HepG2 (cell line): ENCODE results near the gene KCNJ14. TPM values are rescaled to one million over a fixed set of nuclear protein-coding genes. Genes with fewer than 3 reads are reported as not detected.

ENCODE experiments used
- ATM ChIP-seq: fragments of 450-650 bp; IDR thresholded peaks from 2 replicates; pipeline ENCODE4 v1.7.1; 2017; ENCODE audit warnings: mild to moderate bottlenecking, borderline replicate concordance
- KMT2A ChIP-seq: sonication (generic); formaldehyde crosslinking; IDR thresholded peaks from 2 replicates; pipeline ENCODE4 v1.4.0; 2020; ENCODE audit warnings: missing genetic modification reagents
- MAZ ChIP-seq, 2 experiments: sonication (generic) in 1 of 2; formaldehyde crosslinking in 1 of 2; IDR thresholded peaks; 2 replicates each; pipeline versions ENCODE4 v1.5.0 to v1.6.1; 2012 to 2020; ENCODE audit warnings: low read depth in 2 of 2, mild to moderate bottlenecking in 2 of 2, borderline replicate concordance in 1 of 2, improper control_type of control experiment in 1 of 2, low read length in 1 of 2, missing genetic modification reagents in 1 of 2, moderate library complexity in 1 of 2
- MED13 ChIP-seq: sonication (generic); formaldehyde crosslinking; IDR thresholded peaks from 2 replicates; pipeline ENCODE4 v1.5.0; 2020; ENCODE audit warnings: missing genetic modification reagents
- MTF2 ChIP-seq: sonication (generic); formaldehyde crosslinking; IDR thresholded peaks from 2 replicates; pipeline ENCODE4 v1.5.0; 2020; ENCODE audit warnings: missing genetic modification reagents, borderline replicate concordance
- PAXIP1 ChIP-seq: sonication (generic); formaldehyde crosslinking; conservative IDR thresholded peaks from 2 replicates; pipeline ENCODE4 v1.4.0; 2020; ENCODE audit warnings: mild to moderate bottlenecking, missing genetic modification reagents, moderate library complexity
- RBAK ChIP-seq: sonication (generic); formaldehyde crosslinking; IDR thresholded peaks from 2 replicates; pipeline ENCODE4 v1.5.1; 2020; ENCODE audit warnings: mild to moderate bottlenecking, missing genetic modification reagents
- SCMH1 ChIP-seq: sonication (generic); formaldehyde crosslinking; IDR thresholded peaks from 2 replicates; pipeline ENCODE4 v1.9.0; 2021; ENCODE audit warnings: missing genetic modification reagents, mild to moderate bottlenecking, borderline replicate concordance
- ZBTB1 ChIP-seq: sonication (generic); formaldehyde crosslinking; IDR thresholded peaks from 2 replicates; pipeline ENCODE4 v1.4.0; 2020; ENCODE audit warnings: missing genetic modification reagents, borderline replicate concordance
- ZNF121 ChIP-seq: sonication (generic); formaldehyde crosslinking; IDR thresholded peaks from 2 replicates; pipeline ENCODE4 v1.5.0; 2020; ENCODE audit warnings: mild to moderate bottlenecking, missing genetic modification reagents
- ZNF253 ChIP-seq: sonication (generic); formaldehyde crosslinking; IDR thresholded peaks from 2 replicates; pipeline ENCODE4 v1.8.0; 2022; ENCODE audit warnings: mild to moderate bottlenecking, missing genetic modification reagents, borderline replicate concordance
- ZNF354B ChIP-seq: sonication (generic); formaldehyde crosslinking; IDR thresholded peaks from 2 replicates; pipeline ENCODE4 v1.8.0; 2022; ENCODE audit warnings: mild to moderate bottlenecking, missing genetic modification reagents
- ZNF558 ChIP-seq: sonication (generic); formaldehyde crosslinking; IDR thresholded peaks from 2 replicates; pipeline ENCODE4 v1.9.0; 2022; ENCODE audit warnings: mild to moderate bottlenecking, missing genetic modification reagents, borderline replicate concordance
- ZNF674 ChIP-seq: sonication (generic); formaldehyde crosslinking; IDR thresholded peaks from 2 replicates; pipeline ENCODE4 v1.5.0; 2020; ENCODE audit warnings: low read depth, mild to moderate bottlenecking, missing genetic modification reagents
- ZNF75D ChIP-seq: sonication (generic); formaldehyde crosslinking; IDR thresholded peaks from 2 replicates; pipeline ENCODE4 v1.8.1; 2023; ENCODE audit warnings: missing genetic modification reagents, mild to moderate bottlenecking, borderline replicate concordance
- ZNF773 ChIP-seq: sonication (generic); formaldehyde crosslinking; IDR thresholded peaks from 2 replicates; pipeline ENCODE4 v1.4.0; 2020; ENCODE audit warnings: missing genetic modification reagents, borderline replicate concordance
- polyA plus RNA-seq, 8 experiments: library from polyadenylated mRNA; depleted of rRNA in 3 of 8; stranded (reverse) in 7 of 8; unstranded in 1 of 8; fragments of >200 nt; fragmentation: Illumina TruSeq in 4 of 8; extraction: Trizol in 4 of 8; gene quantifications; 2 replicates each; pipeline versions ENCODE4 v1.2.1 to v1.2.3, GENCODE V29; 2011 to 2016; ENCODE audit warnings: low read depth in 4 of 8, missing spikeins in 1 of 8, mixed read lengths in 1 of 8; ENCODE audit not compliant: insufficient read depth in 1 of 8
- total RNA-seq, 5 experiments: library from RNA; depleted of rRNA; stranded (reverse); fragments of >200 nt; fragmentation: Illumina TruSeq; extraction: Trizol; gene quantifications; 2 replicates each; pipeline ENCODE4 v1.2.3, GENCODE V29; 2016; ENCODE audit warnings: low read depth in 1 of 5
- TF ChIP-seq, protein P1 (sequence below): sonication (generic); formaldehyde crosslinking; IDR thresholded peaks from 2 replicates; pipeline ENCODE4 v1.5.1; 2020; ENCODE audit warnings: mild to moderate bottlenecking, missing genetic modification reagents
- TF ChIP-seq, protein P2 (sequence below): sonication (generic); formaldehyde crosslinking; IDR thresholded peaks from 2 replicates; pipeline ENCODE4 v1.4.0; 2020; ENCODE audit warnings: missing genetic modification reagents, mild to moderate bottlenecking, borderline replicate concordance

KCNJ14 gene
- total and polyA plus RNA-seq, 2 of the 13 experiments (the other 11 are each of a cell fraction or from before 2014, with no cell fraction given) = 0.20 to 0.51 TPM

GRCh38 chr19:48445606-48446481 is 9.5 kb upstream of the KCNJ14 start, which contains the start of gene GRWD1 (continued):
- no peak for TF ChIP-seq ZBTB1
- TF ChIP-seq, protein P1, sequence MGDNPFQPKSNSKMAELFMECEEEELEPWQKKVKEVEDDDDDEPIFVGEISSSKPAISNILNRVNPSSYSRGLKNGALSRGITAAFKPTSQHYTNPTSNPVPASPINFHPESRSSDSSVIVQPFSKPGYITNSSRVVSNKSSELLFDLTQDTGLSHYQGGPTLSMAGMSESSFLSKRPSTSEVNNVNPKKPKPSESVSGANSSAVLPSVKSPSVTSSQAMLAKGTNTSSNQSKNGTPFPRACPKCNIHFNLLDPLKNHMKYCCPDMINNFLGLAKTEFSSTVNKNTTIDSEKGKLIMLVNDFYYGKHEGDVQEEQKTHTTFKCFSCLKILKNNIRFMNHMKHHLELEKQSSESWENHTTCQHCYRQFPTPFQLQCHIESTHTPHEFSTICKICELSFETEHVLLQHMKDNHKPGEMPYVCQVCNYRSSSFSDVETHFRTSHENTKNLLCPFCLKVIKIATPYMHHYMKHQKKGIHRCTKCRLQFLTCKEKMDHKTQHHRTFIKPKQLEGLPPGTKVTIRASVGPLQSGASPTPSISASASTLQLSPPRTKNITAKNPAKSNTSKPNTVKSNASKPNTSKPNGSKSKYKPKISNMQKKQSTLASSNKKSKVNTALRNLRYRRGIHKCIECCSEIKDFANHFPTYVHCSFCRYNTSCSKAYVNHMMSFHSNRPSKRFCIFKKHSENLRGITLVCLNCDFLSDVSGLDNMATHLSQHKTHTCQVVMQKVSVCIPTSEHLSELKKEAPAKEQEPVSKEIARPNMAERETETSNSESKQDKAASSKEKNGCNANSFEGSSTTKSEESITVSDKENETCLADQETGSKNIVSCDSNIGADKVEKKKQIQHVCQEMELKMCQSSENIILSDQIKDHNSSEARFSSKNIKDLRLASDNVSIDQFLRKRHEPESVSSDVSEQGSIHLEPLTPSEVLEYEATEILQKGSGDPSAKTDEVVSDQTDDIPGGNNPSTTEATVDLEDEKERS = 0 out of 2 replicates have a peak, but pooled peaks have one; percentile 62
- no peak for TF ChIP-seq MAZ (IDR thresholded peaks at IDR 0.05; ENCODE audit: borderline replicate concordance, low read depth, low read length)
- TF ChIP-seq MAZ (CRISPR knock-in tag; IDR thresholded peaks at IDR 0.05; ENCODE audit: low read depth) = peak; percentile 65; the same call in 1 of the 2 replicates
- TF ChIP-seq MED13 (CRISPR knock-in tag) = no peak
- no peak for TF ChIP-seq ZNF253 (CRISPR knock-in tag)
- no peak for TF ChIP-seq SCMH1 (CRISPR knock-in tag)
- no peak for TF ChIP-seq ZNF674 (CRISPR knock-in tag)
- peak; percentile 89 for TF ChIP-seq KMT2A (CRISPR knock-in tag)
- 0 out of 2 replicates have a peak, but pooled peaks have one; percentile 10 for TF ChIP-seq PAXIP1 (CRISPR knock-in tag)
- no peak for TF ChIP-seq RBAK (CRISPR knock-in tag)
- no peak for TF ChIP-seq ZNF75D (CRISPR knock-in tag)
- TF ChIP-seq MTF2 = no peak
- TF ChIP-seq ZNF121 (CRISPR knock-in tag) = peak; percentile 20; the same call in 1 of the 2 replicates
- TF ChIP-seq, protein P2, sequence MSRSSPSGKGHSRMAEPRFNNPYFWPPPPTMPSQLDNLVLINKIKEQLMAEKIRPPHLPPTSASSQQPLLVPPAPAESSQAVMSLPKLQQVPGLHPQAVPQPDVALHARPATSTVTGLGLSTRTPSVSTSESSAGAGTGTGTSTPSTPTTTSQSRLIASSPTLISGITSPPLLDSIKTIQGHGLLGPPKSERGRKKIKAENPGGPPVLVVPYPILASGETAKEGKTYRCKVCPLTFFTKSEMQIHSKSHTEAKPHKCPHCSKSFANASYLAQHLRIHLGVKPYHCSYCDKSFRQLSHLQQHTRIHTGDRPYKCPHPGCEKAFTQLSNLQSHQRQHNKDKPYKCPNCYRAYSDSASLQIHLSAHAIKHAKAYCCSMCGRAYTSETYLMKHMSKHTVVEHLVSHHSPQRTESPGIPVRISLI (CRISPR knock-in tag) = no peak
- TF ChIP-seq ZNF354B (CRISPR knock-in tag) = no peak
- no peak for TF ChIP-seq ATM
- 0 out of 2 replicates have a peak, but pooled peaks have one; percentile 22 for TF ChIP-seq ZNF558 (CRISPR knock-in tag)
- no peak for TF ChIP-seq ZNF773 (CRISPR knock-in tag)
